ENCODE results near the gene ARHGEF28.

- TF ChIP-seq POLR2AphosphoS5 (IDR thresholded peaks at IDR 0.05; ENCODE audit: low read depth) (no peak), CTCF (IDR thresholded peaks at IDR 0.05; ENCODE audit: insufficient read depth, low read length) (no peak), REST (IDR thresholded peaks at IDR 0.05; ENCODE audit: insufficient replicate concordance, low read depth) (no peak)
Measured at GRCh38 chr5:73922224-73922623, 296.2 kb downstream of the ARHGEF28 start.

Measured in HL-60 (cell line).